ENCODE measurements around the gene MYF5. TPM values are rescaled to one million over a fixed set of nuclear protein-coding genes. Genes with fewer than 3 reads are reported as not detected.

MYF5 gene
- polyA plus RNA-seq, 3 donors: not detected

DNA sequence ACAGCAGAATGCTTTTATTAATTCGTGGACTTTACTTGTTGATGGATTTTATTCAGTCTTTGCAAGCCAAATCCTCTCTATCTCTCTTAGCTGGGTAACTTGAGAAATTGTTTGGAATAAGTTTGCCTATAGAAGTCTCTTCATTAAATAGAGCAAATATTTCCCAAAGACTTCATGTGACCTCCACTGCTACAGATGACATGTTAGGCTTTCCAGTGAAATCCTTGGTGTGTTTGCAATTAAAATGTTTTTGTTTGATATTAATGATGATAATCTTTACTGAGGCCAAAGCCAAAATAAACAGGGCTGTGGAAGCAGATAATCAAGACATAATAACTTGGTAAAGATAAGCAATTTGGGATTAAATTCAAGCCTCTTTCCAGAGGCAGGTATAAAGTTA is 4.8 kb upstream of the MYF5 start:
- Mint-ChIP-seq H3K36me3 (peaks cover 0 to 5% of the 10 kb centered on the region in 2 donors), H3K9me3 (peaks cover 0 to 28% (median 13%) of the 10 kb centered on the region in 7 donors), H3K4me1 (peaks cover 21% of the 10 kb centered on the region), H3K27ac (no peak overlapping the region), H3K4me3 (no peak overlapping the region), H3K27me3 (ENCODE audit: low read depth in 3 of 3) (peaks cover 69 to 91% (median 76%) of the 10 kb centered on the region in 3 donors)
- Histone ChIP-seq H3K4me2 (replicated peaks; ENCODE audit: extremely low read depth, low read length, poor library complexity, severe bottlenecking) (no peak overlapping the region), H3K27ac (ENCODE audit: low read depth in 1 of 2, low read length in 2 of 2) (no peak overlapping the region), H3K9ac (ENCODE audit: insufficient read depth, low read length, poor library complexity, severe bottlenecking) (no peak overlapping the region), H3K9me3 (replicated peaks in 1 of 2; ENCODE audit: control insufficient read depth in 1 of 2, insufficient read depth in 1 of 2, low read length in 2 of 2) (peaks cover 5 to 25% of the 10 kb centered on the region in 2 donors), H4K20me1 (ENCODE audit: insufficient read depth, low read length) (no peaks in the 10 kb centered on the region), H2AFZ (ENCODE audit: insufficient read depth, low read depth, low read length, poor library complexity, severe bottlenecking) (no peak overlapping the region), H3K4me3 (replicated peaks in 1 of 3; ENCODE audit: low read depth in 2 of 3, low read length in 3 of 3) (no peak overlapping the region), H3K36me3 (replicated peaks in 1 of 2; ENCODE audit: control insufficient read depth in 1 of 2, insufficient read depth in 2 of 2, low read length in 2 of 2) (no peaks in the 10 kb centered on the region), H3K27me3 (ENCODE audit: control insufficient read depth in 2 of 2, insufficient read depth in 2 of 2, low read length in 2 of 2) (peaks cover 55 to 78% of the 10 kb centered on the region in 2 donors), H3K79me2 (ENCODE audit: insufficient read depth, low read length) (no peaks in the 10 kb centered on the region), H3K4me1 (ENCODE audit: control insufficient read depth in 1 of 2, insufficient read depth in 2 of 2, low read length in 2 of 2) (peaks cover 11 to 13% of the 10 kb centered on the region in 2 donors)
- DNase-seq: no peak
- TF ChIP-seq, protein P1, sequence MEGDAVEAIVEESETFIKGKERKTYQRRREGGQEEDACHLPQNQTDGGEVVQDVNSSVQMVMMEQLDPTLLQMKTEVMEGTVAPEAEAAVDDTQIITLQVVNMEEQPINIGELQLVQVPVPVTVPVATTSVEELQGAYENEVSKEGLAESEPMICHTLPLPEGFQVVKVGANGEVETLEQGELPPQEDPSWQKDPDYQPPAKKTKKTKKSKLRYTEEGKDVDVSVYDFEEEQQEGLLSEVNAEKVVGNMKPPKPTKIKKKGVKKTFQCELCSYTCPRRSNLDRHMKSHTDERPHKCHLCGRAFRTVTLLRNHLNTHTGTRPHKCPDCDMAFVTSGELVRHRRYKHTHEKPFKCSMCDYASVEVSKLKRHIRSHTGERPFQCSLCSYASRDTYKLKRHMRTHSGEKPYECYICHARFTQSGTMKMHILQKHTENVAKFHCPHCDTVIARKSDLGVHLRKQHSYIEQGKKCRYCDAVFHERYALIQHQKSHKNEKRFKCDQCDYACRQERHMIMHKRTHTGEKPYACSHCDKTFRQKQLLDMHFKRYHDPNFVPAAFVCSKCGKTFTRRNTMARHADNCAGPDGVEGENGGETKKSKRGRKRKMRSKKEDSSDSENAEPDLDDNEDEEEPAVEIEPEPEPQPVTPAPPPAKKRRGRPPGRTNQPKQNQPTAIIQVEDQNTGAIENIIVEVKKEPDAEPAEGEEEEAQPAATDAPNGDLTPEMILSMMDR (IDR thresholded peaks at IDR 0.05): no peak
- no CpG with 5 or more reads among the region's 1 CpG for WGBS (ENCODE audit: insufficient coverage)
- intact Hi-C loops (cut with micrococcal nuclease): no loop called here

DNA sequence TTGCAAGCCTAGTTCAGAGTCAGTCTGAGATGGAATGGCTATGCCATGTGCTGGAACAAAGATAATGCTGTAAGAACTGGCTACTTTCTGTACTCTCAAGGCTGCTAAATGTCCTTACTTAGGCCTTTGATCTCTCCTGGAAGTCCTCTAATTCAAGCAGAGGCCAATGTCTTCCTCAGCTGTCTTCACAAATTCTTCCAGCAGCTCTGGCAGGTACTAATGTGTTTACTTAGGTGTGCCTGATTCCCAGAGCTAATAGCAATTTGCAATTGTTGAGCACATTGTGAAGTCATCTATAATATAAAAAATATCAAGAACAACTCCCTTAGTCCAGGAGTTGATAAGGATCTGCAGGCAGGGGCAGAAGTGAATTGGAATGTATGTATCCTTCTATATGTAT is 3.8 kb upstream of the MYF5 start:
- TF ChIP-seq, protein P1 (IDR thresholded peaks at IDR 0.05): no peak
- H3K4me3 Mint-ChIP-seq: peak overlapping the region in 1 of 2 donors; percentile 23
- no peak overlapping the region for H3K9ac ChIP-seq (ENCODE audit: insufficient read depth, low read length, poor library complexity, severe bottlenecking)

More for the DNA sequence above, 3.8 kb upstream of the MYF5 start:
- Histone ChIP-seq H3K27ac (ENCODE audit: low read depth in 1 of 2, low read length in 2 of 2) (no peak overlapping the region), H4K20me1 (ENCODE audit: insufficient read depth, low read length) (no peaks in the 10 kb centered on the region), H3K9me3 (replicated peaks in 1 of 2; ENCODE audit: control insufficient read depth in 1 of 2, insufficient read depth in 1 of 2, low read length in 2 of 2) (peaks cover 11 to 33% of the 10 kb centered on the region in 2 donors), H3K4me3 (replicated peaks in 1 of 3; ENCODE audit: low read depth in 2 of 3, low read length in 3 of 3) (no peak overlapping the region), H3K79me2 (ENCODE audit: insufficient read depth, low read length) (no peaks in the 10 kb centered on the region), H3K27me3 (ENCODE audit: control insufficient read depth in 2 of 2, insufficient read depth in 2 of 2, low read length in 2 of 2) (peaks cover 50 to 79% of the 10 kb centered on the region in 2 donors), H2AFZ (ENCODE audit: insufficient read depth, low read depth, low read length, poor library complexity, severe bottlenecking) (no peak overlapping the region), H3K36me3 (replicated peaks in 1 of 2; ENCODE audit: control insufficient read depth in 1 of 2, insufficient read depth in 2 of 2, low read length in 2 of 2) (no peaks in the 10 kb centered on the region), H3K4me2 (replicated peaks; ENCODE audit: extremely low read depth, low read length, poor library complexity, severe bottlenecking) (no peak overlapping the region), H3K4me1 (ENCODE audit: control insufficient read depth in 1 of 2, insufficient read depth in 2 of 2, low read length in 2 of 2) (peaks cover 10 to 12% of the 10 kb centered on the region in 2 donors)
- Mint-ChIP-seq H3K4me1 (peaks cover 19% of the 10 kb centered on the region), H3K36me3 (peaks cover 0 to 5% of the 10 kb centered on the region in 2 donors), H3K9me3 (peaks cover 0 to 35% (median 14%) of the 10 kb centered on the region in 7 donors), H3K27me3 (ENCODE audit: low read depth in 3 of 3) (peaks cover 75 to 91% (median 79%) of the 10 kb centered on the region in 3 donors), H3K27ac (no peak overlapping the region)
- intact Hi-C loops (cut with micrococcal nuclease): no loop called here
- DNase-seq: no peak
